Activated CD4-positive, alpha-beta memory T cell treated with anti-CD3 and anti-CD28 coated beads for 36 hours (primary cell): ENCODE data around the gene TMEM223. TPM values are rescaled to one million over a fixed set of nuclear protein-coding genes. Genes with fewer than 3 reads are reported as not detected.

Experiments used
- CTCF ChIA-PET: fragments of 350-600 bp; sonication (Branson Sonifier 250); formaldehyde crosslinking; loops from one replicate; lab custom pipeline; 2021; ENCODE audit warnings: antibody characterized with exemption, inconsistent platforms; lab: Charles Lee
- POLR2A ChIA-PET: fragments of 350-600 bp; sonication (Branson Sonifier 250); formaldehyde crosslinking; loops from one replicate; lab custom pipeline; 2021; ENCODE audit warnings: antibody characterized with exemption; lab: Charles Lee
- DNase-seq: peaks from one replicate; pipeline ENCODE4 v3.0.0-alpha.2; 2020
- H3K27ac Mint-ChIP-seq: one replicate; pipeline ENCODE4 v1.8.0; 2021; ENCODE audit warnings: mixed read lengths
- H3K27me3 Mint-ChIP-seq: one replicate; pipeline ENCODE4 v1.8.0; 2021; ENCODE audit warnings: mixed read lengths
- H3K36me3 Mint-ChIP-seq: one replicate; pipeline ENCODE4 v1.8.0; 2021; ENCODE audit warnings: mixed read lengths
- H3K4me1 Mint-ChIP-seq: one replicate; pipeline ENCODE4 v1.8.0; 2021; ENCODE audit warnings: low read depth, mixed read lengths
- H3K4me3 Mint-ChIP-seq: one replicate; pipeline ENCODE4 v1.8.0; 2021; ENCODE audit warnings: mild to moderate bottlenecking, mixed read lengths
- H3K9me3 Mint-ChIP-seq: one replicate; pipeline ENCODE4 v1.8.0; 2021; ENCODE audit warnings: mixed read lengths
- intact Hi-C: fragments of 100-400 bp; cut with micrococcal nuclease; formaldehyde crosslinking; loops from one replicate; pipeline ENCODE4 v1.15.1; 2023
- total RNA-seq, 2 experiments: library from RNA; stranded (reverse); gene quantifications; one replicate each; pipeline ENCODE4 v1.2.3, GENCODE V29; 2021

TMEM223 gene
- total RNA-seq, 2 experiments from 2014 or later: 9.2 to 10.2 TPM

DNA sequence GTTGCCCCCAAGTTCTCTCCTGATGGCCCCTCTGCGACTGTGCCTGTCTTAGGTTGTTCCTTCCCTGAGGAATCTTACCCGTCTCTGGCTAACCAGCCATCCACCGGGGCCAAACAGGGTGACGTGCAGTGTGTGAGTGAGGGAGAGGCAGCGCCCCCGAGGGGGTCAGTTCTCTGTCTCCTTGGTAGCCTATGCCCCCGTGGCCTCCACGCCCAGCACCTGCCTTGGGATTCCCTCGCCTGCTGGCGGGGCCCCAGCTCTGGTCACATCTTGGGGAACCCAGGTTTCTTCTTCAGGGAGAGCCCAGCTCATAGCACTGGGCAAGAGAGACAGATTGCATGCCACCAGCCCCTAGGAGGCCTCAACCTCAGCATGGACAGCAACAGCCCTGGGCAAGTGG, 7.7 kb upstream of the TMEM223 start:
- no peak for DNase-seq
- Mint-ChIP-seq H3K4me3 (no peak overlapping the region), H3K27me3 (no peaks in the 10 kb centered on the region), H3K36me3 (peaks cover 73% of the 10 kb centered on the region), H3K9me3 (no peaks in the 10 kb centered on the region), H3K27ac (no peak overlapping the region), H3K4me1 (peaks cover 26% of the 10 kb centered on the region)
- ChIA-PET POLR2A (no interaction called here), CTCF (interaction anchor here (3.2 kb wide), 1 partner anchor 13 kb away, joined by 14 read pairs; the partner anchor contains the start of gene TMEM179B)
- intact Hi-C loops: no loop called here

- Mint-ChIP-seq H3K36me3 (peaks cover 61% of the 10 kb centered on the region), H3K27ac (peak overlapping the region; percentile 8), H3K4me1 (peaks cover 9% of the 10 kb centered on the region), H3K9me3 (no peaks in the 10 kb centered on the region), H3K27me3 (no peaks in the 10 kb centered on the region), H3K4me3 (no peak overlapping the region)
- intact Hi-C loops: no loop called here
- DNase-seq: no peak
- ChIA-PET POLR2A (interaction anchor here (0.8 to 1.3 kb wide), 2 partner anchors 10 to 20 kb away, joined by 3 read pairs; no protein-coding TSS in a partner anchor), CTCF (interaction anchor here (4.0 kb wide), 1 partner anchor 9 kb away, joined by 37 read pairs; the partner anchor contains the start of gene TMEM179B)
These were observed 4.5 kb upstream of the TMEM223 start for GRCh38 chr11:62796281-62796680.

GRCh38 chr11:62794201-62794775, 2.5 kb upstream of the TMEM223 start:
- Mint-ChIP-seq H3K9me3 (no peaks in the 10 kb centered on the region), H3K27me3 (no peaks in the 10 kb centered on the region), H3K27ac (peak overlapping the region; percentile 2), H3K4me3 (no peak overlapping the region), H3K4me1 (peaks cover 26% of the 10 kb centered on the region), H3K36me3 (peaks cover 56% of the 10 kb centered on the region)
- POLR2A ChIA-PET: interaction anchor here (0.7 to 2.3 kb wide), 4 partner anchors 12 to 72 kb away, joined by 3 to 11 read pairs (median 4); partner anchors contain the start of gene NXF1
- intact Hi-C loops: no loop called here
- CTCF ChIA-PET: interaction anchor here (1.0 to 4.0 kb wide), 3 partner anchors 7 to 51 kb away, joined by 3 to 37 read pairs (median 4); partner anchors contain the start of genes NXF1 and TMEM179B
- DNase-seq: no peak

DNA sequence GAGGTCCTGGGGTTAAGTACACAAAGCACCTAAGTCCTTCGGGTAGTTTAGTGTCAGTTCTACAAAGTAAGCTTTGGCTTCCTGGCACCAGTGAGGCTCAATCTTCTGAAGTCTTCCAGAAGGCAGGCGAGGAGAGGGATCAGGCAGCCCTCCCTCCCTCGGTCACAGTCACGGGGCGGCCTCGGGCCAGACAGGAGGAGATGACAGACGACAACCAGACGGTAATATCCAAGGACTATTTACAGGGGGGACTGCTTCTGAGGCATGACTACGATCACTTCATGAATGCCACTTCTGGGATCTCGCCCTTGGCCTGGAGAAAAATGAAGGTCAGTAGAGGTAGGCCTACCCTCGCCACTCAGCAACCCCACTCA, 383 bp upstream of the TMEM223 start:
- Mint-ChIP-seq H3K27me3 (no peaks in the 10 kb centered on the region), H3K4me3 (peak overlapping the region; percentile 87), H3K9me3 (no peaks in the 10 kb centered on the region), H3K4me1 (peaks cover 37% of the 10 kb centered on the region), H3K27ac (peak overlapping the region; percentile 87), H3K36me3 (peaks cover 52% of the 10 kb centered on the region)
- ChIA-PET POLR2A (interaction anchor here (1.0 to 7.7 kb wide), 5 partner anchors 12 to 63 kb away, joined by 3 to 96 read pairs (median 4); partner anchors contain the start of gene WDR74), CTCF (interaction anchor here (0.9 kb wide), 1 partner anchor 46 kb away, joined by 3 read pairs; no protein-coding TSS in a partner anchor)
- no peak for DNase-seq
- intact Hi-C loops: loop anchor here (1.0 kb wide), 3 partner anchors 12 to 47 kb away; partner anchors contain the start of genes STX5, TEX54 and WDR74

DNA sequence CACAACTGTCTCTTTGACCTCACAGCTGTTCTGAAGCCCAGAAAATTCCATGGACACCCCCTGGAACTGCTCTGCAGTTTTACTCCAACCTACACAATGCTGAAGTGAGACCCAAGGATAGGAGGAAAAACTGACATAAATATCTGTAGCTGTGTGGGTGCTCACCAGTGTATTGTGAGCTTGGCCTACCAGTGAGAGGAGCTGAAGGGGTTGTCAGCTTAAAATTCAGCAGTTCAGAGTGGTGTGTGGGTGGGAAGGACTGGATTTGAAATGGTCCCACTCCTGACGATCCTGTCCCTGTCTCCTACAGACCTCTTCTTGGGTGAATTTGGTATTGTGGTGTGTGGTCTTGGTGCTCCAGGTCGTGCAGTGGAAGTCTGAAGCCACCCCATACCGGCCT, 2.2 kb downstream of the TMEM223 start:
- CTCF ChIA-PET: interaction anchor here (0.9 to 4.0 kb wide), 4 partner anchors 36 to 72 kb away, joined by 3 to 39 read pairs (median 4); partner anchors contain the start of gene ZBTB3
- no peak for DNase-seq
- peaks cover 45% of the 10 kb centered on the region for H3K4me1 Mint-ChIP-seq

GRCh38 chr11:62788991-62789390, 2.8 kb downstream of the TMEM223 start:
- Mint-ChIP-seq H3K9me3 (no peaks in the 10 kb centered on the region), H3K27me3 (no peaks in the 10 kb centered on the region), H3K27ac (peak overlapping the region; percentile 93), H3K36me3 (peaks cover 28% of the 10 kb centered on the region), H3K4me1 (peaks cover 45% of the 10 kb centered on the region), H3K4me3 (peak overlapping the region; percentile 95)
- DNase-seq: no peak
- intact Hi-C loops: no loop called here
- ChIA-PET POLR2A (interaction anchor here (1.8 to 7.7 kb wide), 4 partner anchors 51 to 124 kb away, joined by 7 to 96 read pairs (median 11); partner anchors contain the start of genes C11orf98, CSKMT, HNRNPUL2 and WDR74), CTCF (interaction anchor here (1.1 to 4.0 kb wide), 3 partner anchors 15 to 55 kb away, joined by 3 to 89 read pairs (median 39); partner anchors contain the start of gene TAF6L)

More for the DNA sequence above, 2.2 kb downstream of the TMEM223 start:
- Mint-ChIP-seq H3K9me3 (no peaks in the 10 kb centered on the region), H3K4me3 (no peak overlapping the region), H3K27me3 (no peaks in the 10 kb centered on the region), H3K27ac (peak overlapping the region; percentile 93), H3K36me3 (peaks cover 33% of the 10 kb centered on the region)
- intact Hi-C loops: no loop called here
- POLR2A ChIA-PET: interaction anchor here (0.8 to 7.7 kb wide), 5 partner anchors 11 to 66 kb away, joined by 3 to 96 read pairs (median 7); partner anchors contain the start of genes HNRNPUL2 and WDR74

DNA sequence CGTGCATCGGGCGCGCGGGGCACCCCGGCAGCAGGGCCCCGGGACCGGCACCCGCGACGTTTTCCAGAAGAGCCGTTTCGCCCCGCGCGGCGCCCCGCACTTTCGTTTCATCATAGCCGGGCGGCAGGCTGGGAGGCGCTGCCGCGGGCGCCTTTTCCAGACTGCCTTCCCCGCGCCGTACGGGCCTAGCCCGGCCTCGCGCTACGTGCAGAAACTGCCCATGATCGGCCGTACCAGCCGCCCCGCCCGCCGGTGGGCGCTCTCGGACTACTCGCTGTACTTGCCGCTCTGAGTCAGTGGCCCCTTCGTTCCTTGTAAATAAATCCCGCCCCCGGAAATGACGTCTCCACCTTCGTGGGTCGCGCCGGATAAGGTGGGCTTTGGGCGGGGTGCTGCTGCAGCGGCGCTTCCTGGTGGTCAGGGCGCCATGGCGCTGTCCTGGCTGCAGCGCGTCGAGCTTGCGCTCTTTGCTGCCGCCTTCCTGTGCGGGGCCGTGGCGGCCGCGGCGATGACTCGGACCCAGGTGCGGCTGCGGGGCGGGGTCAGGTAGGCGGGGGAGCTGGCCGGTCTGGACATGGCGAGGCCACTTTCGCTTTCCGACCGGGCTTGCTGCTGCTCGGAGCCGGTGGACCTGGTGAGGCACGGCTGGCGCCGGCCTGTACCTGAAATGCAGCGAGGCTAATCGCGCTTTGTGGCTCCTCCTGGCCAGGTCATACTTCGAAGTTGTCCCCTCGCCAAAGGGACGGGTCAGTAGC, 4.6 kb downstream of the TMEM223 start, which contains the start of gene TMEM179B:
TMEM179B (plus strand) TSS at position 398 of the 755 bp plus-strand sequence; CDS start at position 428, 30 bp downstream.
- H3K9me3 Mint-ChIP-seq: no peaks in the 10 kb centered on the region

DNA sequence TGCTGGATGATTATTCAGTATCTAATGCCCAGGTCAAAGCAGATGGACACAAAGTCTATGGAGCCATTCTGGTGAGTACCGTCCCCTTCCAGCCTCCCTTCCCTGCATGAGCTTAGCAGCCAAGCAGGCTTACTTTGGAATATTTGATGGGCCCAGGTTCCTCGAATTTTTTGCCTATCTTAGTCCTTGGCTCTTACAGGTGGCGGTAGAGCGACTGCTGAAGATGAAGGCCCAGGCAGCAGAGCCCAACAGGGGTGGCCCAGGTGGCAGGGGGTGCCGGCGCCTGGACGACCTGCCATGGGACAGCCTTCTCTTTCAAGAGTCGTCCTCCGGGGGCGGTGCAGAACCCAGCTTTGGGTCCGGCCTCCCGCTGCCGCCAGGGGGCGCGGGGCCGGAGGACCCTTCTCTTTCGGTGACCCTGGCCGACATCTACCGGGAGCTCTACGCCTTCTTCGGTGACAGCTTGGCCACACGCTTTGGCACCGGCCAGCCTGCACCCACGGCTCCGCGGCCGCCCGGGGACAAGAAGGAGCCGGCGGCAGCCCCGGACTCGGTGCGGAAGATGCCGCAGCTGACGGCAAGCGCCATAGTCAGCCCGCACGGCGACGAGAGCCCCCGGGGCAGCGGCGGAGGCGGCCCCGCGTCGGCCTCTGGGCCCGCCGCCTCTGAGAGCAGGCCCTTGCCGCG, 5.3 kb downstream of the TMEM223 start:
- Mint-ChIP-seq H3K4me1 (peaks cover 36% of the 10 kb centered on the region), H3K4me3 (peak overlapping the region; percentile 79), H3K27me3 (no peaks in the 10 kb centered on the region), H3K9me3 (no peaks in the 10 kb centered on the region), H3K36me3 (peaks cover 18% of the 10 kb centered on the region), H3K27ac (peak overlapping the region; percentile 88)
- DNase-seq: peak; percentile 91
- intact Hi-C loops: loop anchor here (1.0 kb wide), 7 partner anchors 15 to 95 kb away; partner anchors contain the start of genes HNRNPUL2, NXF1, TAF6L and WDR74
- ChIA-PET POLR2A (interaction anchor here (0.8 to 7.7 kb wide), 20 partner anchors 9 to 195 kb away, joined by 3 to 96 read pairs (median 8); partner anchors contain the start of genes INTS5, LBHD1, NXF1 and POLR2G), CTCF (interaction anchor here (0.6 to 4.1 kb wide), 51 partner anchors 10 to 372 kb away, joined by 3 to 89 read pairs (median 5); partner anchors contain the start of genes B3GAT3, C11orf98, CSKMT and EEF1G)

More for the DNA sequence above, 4.6 kb downstream of the TMEM223 start, which contains the start of gene TMEM179B:
- ChIA-PET POLR2A (interaction anchor here (0.9 to 7.7 kb wide), 22 partner anchors 10 to 196 kb away, joined by 3 to 96 read pairs (median 8); partner anchors contain the start of genes C11orf98, CSKMT, HNRNPUL2 and INTS5), CTCF (interaction anchor here (0.6 to 4.1 kb wide), 41 partner anchors 9 to 237 kb away, joined by 3 to 89 read pairs (median 7); partner anchors contain the start of genes B3GAT3, C11orf98, CSKMT and HNRNPUL2)
- peaks cover 21% of the 10 kb centered on the region for H3K36me3 Mint-ChIP-seq
- peak within 1 kb of the TSS; percentile 93 for H3K27ac Mint-ChIP-seq
- peaks cover 39% of the 10 kb centered on the region for H3K4me1 Mint-ChIP-seq
- intact Hi-C loops: loop anchor here (1.0 kb wide), 7 partner anchors 16 to 94 kb away; partner anchors contain the start of genes HNRNPUL2, NXF1, TAF6L and WDR74
- peak within 1 kb of the TSS; percentile 95 for H3K4me3 Mint-ChIP-seq
- DNase-seq: peak; percentile 98
- H3K27me3 Mint-ChIP-seq: no peaks in the 10 kb centered on the region

DNA sequence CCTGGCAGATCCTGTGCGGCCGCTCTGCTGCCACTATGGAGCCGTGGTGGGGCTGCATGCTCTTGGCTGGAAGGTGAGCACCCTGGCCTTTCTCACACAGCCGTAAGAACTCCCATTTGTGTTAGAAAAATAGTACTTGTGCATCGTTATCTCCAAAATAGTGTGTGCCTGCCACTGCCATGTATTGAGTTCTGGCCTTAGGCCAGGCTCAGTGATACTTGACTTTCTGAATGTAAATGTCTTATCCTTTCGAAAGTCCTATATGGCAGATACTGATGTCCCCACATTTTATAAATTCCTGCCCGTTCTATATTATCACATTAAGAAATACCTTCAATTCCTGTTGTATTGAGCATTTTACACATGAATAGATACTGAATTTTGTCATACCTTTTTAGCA, 9.1 kb downstream of the TMEM223 start:
- CTCF ChIA-PET: no interaction called here
- Mint-ChIP-seq H3K27me3 (no peaks in the 10 kb centered on the region), H3K4me1 (peaks cover 18% of the 10 kb centered on the region), H3K36me3 (peaks cover 8% of the 10 kb centered on the region), H3K9me3 (no peaks in the 10 kb centered on the region), H3K27ac (no peak overlapping the region), H3K4me3 (no peak overlapping the region)
- DNase-seq: no peak
- POLR2A ChIA-PET: no interaction called here
- intact Hi-C loops: no loop called here

- CTCF ChIA-PET: interaction anchor here (9.0 kb wide), 1 partner anchor 8 kb away, joined by 89 read pairs; the partner anchor contains the start of gene TMEM179B
- Mint-ChIP-seq H3K4me1 (peaks cover 20% of the 10 kb centered on the region), H3K9me3 (no peaks in the 10 kb centered on the region), H3K27me3 (no peaks in the 10 kb centered on the region), H3K27ac (peak overlapping the region; percentile 60), H3K36me3 (peaks cover 4% of the 10 kb centered on the region), H3K4me3 (no peak overlapping the region)
- intact Hi-C loops: no loop called here
- no peak for DNase-seq
- POLR2A ChIA-PET: interaction anchor here (2.2 kb wide), 1 partner anchor 8 kb away, joined by 9 read pairs; no protein-coding TSS in a partner anchor
These were observed 13.4 kb downstream of the TMEM223 start for GRCh38 chr11:62778441-62778840.
